Astrocyte (in vitro differentiated cells and primary cell): Measurements from ENCODE around the gene FAM240A. TPM values are rescaled to one million over a fixed set of nuclear protein-coding genes. Genes with fewer than 3 reads are reported as not detected.
A peak's percentile ranks its signal among the peaks of the same experiment; 100 is the strongest.
"Not testable (repeated sequence)": the region's sequence is repeated elsewhere in the genome, so short reads cannot be mapped to it uniquely, and the experiment has no call there.

Experiments used
- DNase-seq: peaks from one replicate; pipeline ENCODE4 v3.0.0-alpha.2; 2010; ENCODE audit warnings: low read depth
- FAIRE-seq: peaks from 2 replicates; lab custom pipeline; 2011; peaks lifted over from hg19 to GRCh38; lab: Jason Lieb, UNC
- H2AFZ ChIP-seq: 2 replicates; pipeline ENCODE4 v1.6.0; 2012; ENCODE audit warnings: low read depth, low read length, inconsistent platforms
- H3K27ac ChIP-seq: 2 replicates; pipeline ENCODE4 v1.5.1; 2011; ENCODE audit warnings: low read depth, low read length, inconsistent platforms
- H3K27me3 ChIP-seq: 2 replicates; pipeline ENCODE4 v1.6.0; 2011; ENCODE audit warnings: low read length, inconsistent platforms; ENCODE audit not compliant: insufficient read depth
- H3K36me3 ChIP-seq: 2 replicates; pipeline ENCODE4 v1.5.1; 2011; ENCODE audit warnings: low read length, inconsistent platforms; ENCODE audit not compliant: insufficient read depth
- H3K4me1 ChIP-seq: 2 replicates; pipeline ENCODE4 v1.5.1; 2011; ENCODE audit warnings: low read length, inconsistent platforms; ENCODE audit not compliant: insufficient read depth
- H3K4me2 ChIP-seq: 2 replicates; pipeline ENCODE4 v1.6.0; 2012; ENCODE audit warnings: low read length, inconsistent platforms
- H3K4me3 ChIP-seq: 2 replicates; pipeline ENCODE4 v1.5.1; 2011; ENCODE audit warnings: low read depth, mild to moderate bottlenecking, low read length, inconsistent platforms; ENCODE audit not compliant: insufficient read depth
- H3K79me2 ChIP-seq: 2 replicates; pipeline ENCODE4 v1.6.0; 2012; ENCODE audit warnings: mild to moderate bottlenecking, low read length, inconsistent platforms; ENCODE audit not compliant: insufficient read depth
- H3K9ac ChIP-seq: 2 replicates; pipeline ENCODE4 v1.6.0; 2012; ENCODE audit warnings: mild to moderate bottlenecking, low read length, inconsistent platforms
- H3K9me3 ChIP-seq: 2 replicates; pipeline ENCODE4 v1.5.1; 2012; ENCODE audit warnings: low read depth, mild to moderate bottlenecking, low read length, inconsistent platforms; ENCODE audit not compliant: insufficient read depth
- H4K20me1 ChIP-seq: 2 replicates; pipeline ENCODE4 v1.6.0; 2012; ENCODE audit warnings: low read length, inconsistent platforms; ENCODE audit not compliant: insufficient read depth
- H3K27ac Mint-ChIP-seq: one replicate; pipeline ENCODE4 v1.8.0; 2021; ENCODE audit warnings: mild to moderate bottlenecking, mixed read lengths; ENCODE audit not compliant: unreplicated experiment
- H3K27me3 Mint-ChIP-seq: one replicate; pipeline ENCODE4 v1.8.0; 2021; ENCODE audit warnings: low read depth, mixed read lengths; ENCODE audit not compliant: unreplicated experiment
- H3K36me3 Mint-ChIP-seq: one replicate; pipeline ENCODE4 v1.8.0; 2021; ENCODE audit warnings: low read depth, mixed read lengths; ENCODE audit not compliant: unreplicated experiment
- H3K4me1 Mint-ChIP-seq: one replicate; pipeline ENCODE4 v1.8.0; 2021; ENCODE audit warnings: low read depth, mixed read lengths; ENCODE audit not compliant: unreplicated experiment
- H3K4me3 Mint-ChIP-seq: one replicate; pipeline ENCODE4 v1.8.0; 2021; ENCODE audit warnings: mild to moderate bottlenecking, moderate library complexity, mixed read lengths; ENCODE audit not compliant: unreplicated experiment
- H3K9me3 Mint-ChIP-seq: one replicate; pipeline ENCODE4 v1.8.0; 2021; ENCODE audit warnings: mild to moderate bottlenecking, mixed read lengths; ENCODE audit not compliant: unreplicated experiment
- CTCF ChIP-seq: IDR thresholded peaks from 2 replicates; pipeline ENCODE4 v1.5.1; 2011; ENCODE audit warnings: low read depth, mild to moderate bottlenecking, inconsistent platforms, low read length, moderate library complexity; ENCODE audit not compliant: insufficient read depth
- EZH2 ChIP-seq: IDR thresholded peaks from 2 replicates; pipeline ENCODE4 v1.6.1; 2012; ENCODE audit warnings: mild to moderate bottlenecking, low read length, inconsistent platforms; ENCODE audit not compliant: insufficient read depth
- total RNA-seq: library from RNA; stranded (reverse); gene quantifications from 2 replicates; pipeline ENCODE4 v1.2.1, GENCODE V29; 2021

The FAM240A gene
- total RNA-seq, 1 donor from 2014 or later: not detected

GRCh38 chr3:46576879-46577278, 35.4 kb upstream of the FAM240A start:
- no peaks in the 10 kb centered on the region for H3K4me1 ChIP-seq
- peak overlapping the region; percentile 11 for H2AFZ ChIP-seq
- no peak overlapping the region for H3K4me3 ChIP-seq
- no peak for TF ChIP-seq EZH2
- no peak for TF ChIP-seq CTCF
- no peaks in the 10 kb centered on the region for H3K9me3 ChIP-seq
- peaks cover 13% of the 10 kb centered on the region for H3K4me1 Mint-ChIP-seq
- no peaks in the 10 kb centered on the region for H3K36me3 ChIP-seq
- no peak overlapping the region for H3K27ac ChIP-seq
- no peak overlapping the region for H3K9ac ChIP-seq
- H3K27me3 Mint-ChIP-seq: peaks cover 58% of the 10 kb centered on the region
- H3K4me3 Mint-ChIP-seq: no peak overlapping the region
- no peak overlapping the region for H3K27ac Mint-ChIP-seq
- no peaks in the 10 kb centered on the region for H4K20me1 ChIP-seq
- no peaks in the 10 kb centered on the region for H3K9me3 Mint-ChIP-seq
- H3K36me3 Mint-ChIP-seq: no peaks in the 10 kb centered on the region
- H3K4me2 ChIP-seq: no peak overlapping the region
- DNase-seq (no peak), FAIRE-seq (no peak)
- H3K27me3 ChIP-seq: peaks cover 45% of the 10 kb centered on the region
- no peaks in the 10 kb centered on the region for H3K79me2 ChIP-seq

- not testable (repeated sequence) for H4K20me1 ChIP-seq, H3K4me3 ChIP-seq, DNase-seq, H3K27ac Mint-ChIP-seq, H3K27ac ChIP-seq, FAIRE-seq, H3K4me2 ChIP-seq, H3K36me3 ChIP-seq, H3K36me3 Mint-ChIP-seq, H2AFZ ChIP-seq, H3K9me3 ChIP-seq, H3K4me1 ChIP-seq, H3K9ac ChIP-seq, H3K4me3 Mint-ChIP-seq, H3K79me2 ChIP-seq, H3K9me3 Mint-ChIP-seq
- peaks cover 13% of the 10 kb centered on the region for H3K4me1 Mint-ChIP-seq
- H3K27me3 Mint-ChIP-seq: peaks cover 58% of the 10 kb centered on the region
- H3K27me3 ChIP-seq: peaks cover 45% of the 10 kb centered on the region
Observed at GRCh38 chr3:46577580-46578249, 34.6 kb upstream of the FAM240A start.

GRCh38 chr3:46578973-46579755, 33.2 kb upstream of the FAM240A start:
- Histone ChIP-seq H4K20me1 (no peaks in the 10 kb centered on the region), H3K9me3 (no peaks in the 10 kb centered on the region), H3K27ac (no peak overlapping the region), H3K27me3 (peaks cover 44% of the 10 kb centered on the region), H3K4me1 (no peaks in the 10 kb centered on the region), H3K79me2 (no peaks in the 10 kb centered on the region), H3K4me2 (no peak overlapping the region), H3K9ac (no peak overlapping the region), H3K4me3 (no peak overlapping the region), H2AFZ (no peak overlapping the region), H3K36me3 (no peaks in the 10 kb centered on the region)
- no peak overlapping the region for H3K27ac Mint-ChIP-seq
- H3K4me1 Mint-ChIP-seq: peaks cover 13% of the 10 kb centered on the region
- H3K36me3 Mint-ChIP-seq: no peaks in the 10 kb centered on the region
- no peak overlapping the region for H3K4me3 Mint-ChIP-seq
- no peak for FAIRE-seq
- no peaks in the 10 kb centered on the region for H3K9me3 Mint-ChIP-seq
- H3K27me3 Mint-ChIP-seq: peaks cover 53% of the 10 kb centered on the region
- TF ChIP-seq CTCF (no peak), EZH2 (no peak)
- DNase-seq: no peak
